ENCODE data around the gene EEF1E1. TPM values are rescaled to one million over a fixed set of nuclear protein-coding genes. Genes with fewer than 3 reads are reported as not detected.

Gene EEF1E1
- total and polyA plus RNA-seq, 9 of the 15 experiments (the other 6 are each of a cell fraction or from before 2014, with no cell fraction given): 135 to 1,355 (median 327) TPM

- TF ChIP-seq LEF1 (IDR thresholded peaks at IDR 0.05): no peak
- TF ChIP-seq NFE2L1 (tag; IDR thresholded peaks at IDR 0.05; ENCODE audit: borderline replicate concordance, low read depth): peak; percentile 2; the same call in 1 of the 2 replicates
- TF ChIP-seq ZNF384 (IDR thresholded peaks at IDR 0.05; ENCODE audit: low read depth, low read length): no peak
- peak; percentile 83 for TF ChIP-seq TCF3 (CRISPR knock-in tag; IDR thresholded peaks at IDR 0.05)
- TF ChIP-seq HDAC2 (IDR thresholded peaks at IDR 0.05): no peak
- no peak for TF ChIP-seq BCLAF1 (IDR thresholded peaks at IDR 0.05; ENCODE audit: borderline replicate concordance in 1 of 2, control insufficient read depth in 1 of 2, low read depth in 2 of 2, low read length in 1 of 2)
- TF ChIP-seq RNF2 (IDR thresholded peaks at IDR 0.05): no peak
- no peak for TF ChIP-seq ZFP36 (IDR thresholded peaks at IDR 0.05; ENCODE audit: low read depth, low read length, partially characterized antibody)
- TF ChIP-seq ZNF445 (CRISPR knock-in tag; IDR thresholded peaks at IDR 0.05; ENCODE audit: low read depth): no peak
- no peak for TF ChIP-seq ZNF586 (CRISPR knock-in tag; conservative IDR thresholded peaks at IDR 0.05)
- peak; percentile 80 for TF ChIP-seq SMARCA4 (IDR thresholded peaks at IDR 0.05)
- no peak for TF ChIP-seq TARDBP (IDR thresholded peaks at IDR 0.05)
- TF ChIP-seq CEBPB (tag; IDR thresholded peaks at IDR 0.05): peak; percentile 81
- TF ChIP-seq HNRNPL (IDR thresholded peaks at IDR 0.05; ENCODE audit: low read depth, low read length): no peak
- TF ChIP-seq KLF1 (tag; IDR thresholded peaks at IDR 0.05): no peak
- no peak; a peak in 3 of 4 replicates for TF ChIP-seq FOXK2 (conservative IDR thresholded peaks at IDR 0.05 in 1 of 2, IDR thresholded peaks at IDR 0.05 in 1 of 2; ENCODE audit: low read depth in 2 of 2)
- TF ChIP-seq, protein P1, sequence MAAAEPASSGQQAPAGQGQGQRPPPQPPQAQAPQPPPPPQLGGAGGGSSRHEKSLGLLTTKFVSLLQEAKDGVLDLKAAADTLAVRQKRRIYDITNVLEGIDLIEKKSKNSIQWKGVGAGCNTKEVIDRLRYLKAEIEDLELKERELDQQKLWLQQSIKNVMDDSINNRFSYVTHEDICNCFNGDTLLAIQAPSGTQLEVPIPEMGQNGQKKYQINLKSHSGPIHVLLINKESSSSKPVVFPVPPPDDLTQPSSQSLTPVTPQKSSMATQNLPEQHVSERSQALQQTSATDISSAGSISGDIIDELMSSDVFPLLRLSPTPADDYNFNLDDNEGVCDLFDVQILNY (CRISPR knock-in tag; IDR thresholded peaks at IDR 0.05): no peak
- TF ChIP-seq BHLHE40 (IDR thresholded peaks at IDR 0.05; ENCODE audit: low read length): no peak
- no peak for TF ChIP-seq FUS (optimal IDR thresholded peaks at IDR 0.05; ENCODE audit: low read depth, low read length)
- TF ChIP-seq ZNF740 (CRISPR knock-in tag; IDR thresholded peaks at IDR 0.05): no peak
- TF ChIP-seq ZNF740 (tag; IDR thresholded peaks at IDR 0.05): no peak
- peak; percentile 78 for TF ChIP-seq ATF7 (IDR thresholded peaks at IDR 0.05)
- TF ChIP-seq, protein P2, sequence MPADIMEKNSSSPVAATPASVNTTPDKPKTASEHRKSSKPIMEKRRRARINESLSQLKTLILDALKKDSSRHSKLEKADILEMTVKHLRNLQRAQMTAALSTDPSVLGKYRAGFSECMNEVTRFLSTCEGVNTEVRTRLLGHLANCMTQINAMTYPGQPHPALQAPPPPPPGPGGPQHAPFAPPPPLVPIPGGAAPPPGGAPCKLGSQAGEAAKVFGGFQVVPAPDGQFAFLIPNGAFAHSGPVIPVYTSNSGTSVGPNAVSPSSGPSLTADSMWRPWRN (IDR thresholded peaks at IDR 0.05; ENCODE audit: low read depth): no peak
- no peak for TF ChIP-seq STAT5A (IDR thresholded peaks at IDR 0.05; ENCODE audit: borderline replicate concordance, low read length)
- no peak for TF ChIP-seq HMG20A (CRISPR knock-in tag; conservative IDR thresholded peaks at IDR 0.05)
Measured at GRCh38 chr6:8100159-8100854, 2.0 kb downstream of the EEF1E1 start (continued).
